HUES64 (cell line): ENCODE measurements around the gene PRCD.
"Not testable (repeated sequence)": the region's sequence is repeated elsewhere in the genome, so short reads cannot be mapped to it uniquely, and the experiment has no call there.

Experiments
- H3K27ac ChIP-seq: 2 replicates; pipeline ENCODE4 v1.7.0; 2013; ENCODE audit warnings: low read depth, low read length, inconsistent platforms
- H3K27me3 ChIP-seq: 2 replicates; pipeline ENCODE4 v1.6.1; 2013; ENCODE audit warnings: mild to moderate bottlenecking, low read length; ENCODE audit not compliant: insufficient read depth
- H3K36me3 ChIP-seq: 2 replicates; pipeline ENCODE4 v1.6.1; 2013; ENCODE audit warnings: mild to moderate bottlenecking, low read length; ENCODE audit not compliant: insufficient read depth
- H3K4me1 ChIP-seq: 2 replicates; pipeline ENCODE4 v1.6.1; 2013; ENCODE audit warnings: mild to moderate bottlenecking, low read length, moderate library complexity; ENCODE audit not compliant: insufficient read depth
- H3K4me3 ChIP-seq: 2 replicates; pipeline ENCODE4 v1.5.1; 2013; ENCODE audit warnings: mild to moderate bottlenecking, low read length, moderate library complexity
- H3K9ac ChIP-seq: 2 replicates; pipeline ENCODE4 v1.6.1; 2013; ENCODE audit warnings: mild to moderate bottlenecking, low read depth, low read length
- H3K9me3 ChIP-seq: 2 replicates; pipeline ENCODE4 v1.6.1; 2013; ENCODE audit warnings: low read depth, low read length; ENCODE audit not compliant: insufficient read depth
- WGBS: fragments of 150-250, 120-280 bp; methylation state at CpG from one replicate; pipeline ENCODE4 v1.1.7; 2013; ENCODE audit warnings: missing lambda C conversion rate; 5-methylcytosine and 5-hydroxymethylcytosine counted together

The PRCD gene

GRCh38 chr17:76506408-76507345 is 33.2 kb upstream of the PRCD start:
- Histone ChIP-seq H3K27ac (no peak overlapping the region), H3K4me3 (peak overlapping the region; percentile 14; the same call in 1 of the 2 replicates), H3K27me3 (peaks cover 9% of the 10 kb centered on the region; the same call in 1 of the 2 replicates), H3K4me1 (peaks cover 5% of the 10 kb centered on the region; the same call in 1 of the 2 replicates), H3K36me3 (no peaks in the 10 kb centered on the region), H3K9me3 (no peaks in the 10 kb centered on the region), H3K9ac (no peak overlapping the region)
- WGBS, result 32% methylated on average over 24 of the region's 24 CpGs

- H3K27ac ChIP-seq, H3K9ac ChIP-seq, H3K9me3 ChIP-seq, H3K27me3 ChIP-seq, H3K4me1 ChIP-seq, H3K36me3 ChIP-seq, H3K4me3 ChIP-seq: not testable (repeated sequence)
- WGBS, result 90% methylated on average over 14 of the region's 14 CpGs
Measured at GRCh38 chr17:76508472-76509063, 31.3 kb upstream of the PRCD start.

GRCh38 chr17:76510831-76511244 is 29.0 kb upstream of the PRCD start:
- Histone ChIP-seq H3K4me1 (no peaks in the 10 kb centered on the region), H3K9ac (no peak overlapping the region), H3K27ac (no peak overlapping the region), H3K27me3 (peaks cover 9% of the 10 kb centered on the region; the same call in 1 of the 2 replicates), H3K4me3 (no peak overlapping the region), H3K9me3 (no peaks in the 10 kb centered on the region), H3K36me3 (no peaks in the 10 kb centered on the region)
- 74% methylated on average over 9 of the region's 9 CpGs for WGBS

GRCh38 chr17:76511668-76512365 is 28.0 kb upstream of the PRCD start:
- H3K9ac ChIP-seq, result no peak overlapping the region
- 90% methylated on average over 13 of the region's 13 CpGs for WGBS
- H3K9me3 ChIP-seq, result no peaks in the 10 kb centered on the region
- peaks cover 5% of the 10 kb centered on the region; the same call in 1 of the 2 replicates for H3K27me3 ChIP-seq
- H3K4me1 ChIP-seq, result no peaks in the 10 kb centered on the region
- H3K27ac ChIP-seq, result no peak overlapping the region
- H3K4me3 ChIP-seq, result no peak overlapping the region
- no peaks in the 10 kb centered on the region for H3K36me3 ChIP-seq

- H3K36me3 ChIP-seq, result no peaks in the 10 kb centered on the region
- no peaks in the 10 kb centered on the region for H3K4me1 ChIP-seq
- WGBS, result 84% methylated on average over 22 of the region's 22 CpGs
- no peak overlapping the region for H3K9ac ChIP-seq
- H3K9me3 ChIP-seq, result no peaks in the 10 kb centered on the region
- no peak overlapping the region for H3K27ac ChIP-seq
- H3K4me3 ChIP-seq, result no peak overlapping the region
- H3K27me3 ChIP-seq, result no peaks in the 10 kb centered on the region
Measured at GRCh38 chr17:76512366-76513305, 27.2 kb upstream of the PRCD start.

- Histone ChIP-seq H3K9me3 (no peaks in the 10 kb centered on the region), H3K27ac (no peak overlapping the region), H3K36me3 (no peaks in the 10 kb centered on the region), H3K9ac (no peak overlapping the region), H3K4me1 (no peaks in the 10 kb centered on the region), H3K27me3 (no peaks in the 10 kb centered on the region), H3K4me3 (no peak overlapping the region)
- 74% methylated on average over 6 of the region's 6 CpGs for WGBS
Measured at GRCh38 chr17:76513306-76513692, 26.5 kb upstream of the PRCD start.

GRCh38 chr17:76514355-76514754 is 25.5 kb upstream of the PRCD start:
- H3K4me3 ChIP-seq, H3K9me3 ChIP-seq, H3K27ac ChIP-seq, H3K27me3 ChIP-seq, H3K36me3 ChIP-seq, H3K9ac ChIP-seq, H3K4me1 ChIP-seq: not testable (repeated sequence)
- WGBS, result 97% methylated on average over 6 of the region's 6 CpGs

- Histone ChIP-seq H3K9ac (no peak overlapping the region), H3K36me3 (no peaks in the 10 kb centered on the region), H3K9me3 (no peaks in the 10 kb centered on the region), H3K4me3 (no peak overlapping the region), H3K4me1 (no peaks in the 10 kb centered on the region), H3K27ac (no peak overlapping the region), H3K27me3 (no peaks in the 10 kb centered on the region; the same call in 1 of the 2 replicates)
- WGBS, result 94% methylated on average over 22 of the region's 22 CpGs
Measured at GRCh38 chr17:76515274-76515949, 24.4 kb upstream of the PRCD start.

DNA sequence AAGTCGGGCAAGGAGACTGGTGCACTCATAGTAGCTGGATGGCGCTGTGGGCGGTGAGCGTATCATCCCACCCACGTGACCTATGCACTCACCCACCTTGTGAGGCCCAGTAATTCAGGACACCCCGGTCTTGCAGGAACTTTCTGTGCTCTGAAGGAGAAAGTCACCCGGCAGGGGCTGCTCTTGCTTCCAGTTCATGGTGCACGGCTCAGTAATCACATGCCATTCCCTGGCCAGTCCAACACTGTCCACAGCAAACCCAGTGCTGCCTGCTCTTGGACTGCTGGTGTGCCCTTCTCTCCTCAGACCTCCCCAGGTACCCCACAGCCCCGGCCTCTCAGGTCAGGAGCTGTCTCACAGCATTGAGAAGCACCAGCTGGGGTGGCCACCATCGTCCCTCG is 22.2 kb upstream of the PRCD start:
- no peaks in the 10 kb centered on the region; the same call in 1 of the 2 replicates for H3K27me3 ChIP-seq
- H3K9ac ChIP-seq, result no peak overlapping the region
- no peaks in the 10 kb centered on the region for H3K9me3 ChIP-seq
- whole genome bisulfite sequencing, result 90% methylated on average over 11 of the region's 11 CpGs
- H3K4me3 ChIP-seq, result no peak overlapping the region
- H3K36me3 ChIP-seq, result no peaks in the 10 kb centered on the region
- H3K27ac ChIP-seq, result no peak overlapping the region
- no peaks in the 10 kb centered on the region for H3K4me1 ChIP-seq
